ENCODE results near the gene CHSY3. TPM values are rescaled to one million over a fixed set of nuclear protein-coding genes. Genes with fewer than 3 reads are reported as not detected.
"Not testable (repeated sequence)": the region's sequence is repeated elsewhere in the genome, so short reads cannot be mapped to it uniquely, and the experiment has no call there.

The CHSY3 gene
- total RNA-seq, 1 experiment from 2014 or later = 0.40 TPM

GRCh38 chr5:130159968-130160367 lies 255.7 kb downstream of the CHSY3 start:
- no peak for DNase-seq (ENCODE audit: low read depth)

DNA sequence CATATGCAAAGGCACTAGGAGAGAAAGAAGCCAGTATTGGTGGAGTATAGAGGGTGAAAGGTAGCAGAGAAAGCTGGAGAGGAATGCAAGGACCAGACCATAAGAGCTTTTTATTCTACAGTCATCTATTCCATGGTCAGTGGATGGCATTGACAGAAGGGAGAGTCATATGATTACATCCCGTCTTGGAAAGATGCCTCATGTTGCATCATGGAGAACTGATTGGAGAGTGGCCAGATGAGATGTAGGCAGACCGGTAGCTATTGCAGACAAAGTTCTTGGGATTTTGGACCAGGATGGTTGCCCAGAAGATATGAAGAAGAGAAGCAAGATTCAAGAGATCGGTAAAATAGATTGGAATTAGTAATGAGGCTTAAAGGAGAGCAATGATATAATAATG lies 260.7 kb downstream of the CHSY3 start:
- no peak for DNase-seq (ENCODE audit: low read depth)

GRCh38 chr5:130166839-130167490 lies 262.7 kb downstream of the CHSY3 start:
- no peak for DNase-seq (ENCODE audit: low read depth)

DNA sequence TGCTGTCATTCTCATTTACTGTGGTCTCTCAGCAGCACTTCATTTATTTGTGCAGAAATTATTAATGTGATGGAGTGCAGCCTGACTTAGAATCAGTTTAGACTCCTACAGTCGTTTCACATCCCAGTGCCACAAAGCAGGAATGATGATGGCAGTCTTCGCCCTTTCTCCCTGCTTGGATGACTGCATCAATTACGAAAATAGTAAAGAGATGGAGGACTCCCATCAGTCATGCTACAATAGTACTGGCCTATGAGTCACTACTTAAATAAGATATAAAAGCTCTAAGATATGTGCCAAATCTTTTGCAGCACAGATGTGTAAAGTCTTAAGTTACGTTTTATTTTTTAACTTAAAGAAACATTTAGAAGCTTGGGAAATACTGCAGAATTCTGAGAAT lies 263.9 kb downstream of the CHSY3 start:
- DNase-seq (ENCODE audit: low read depth) = no peak

DNA sequence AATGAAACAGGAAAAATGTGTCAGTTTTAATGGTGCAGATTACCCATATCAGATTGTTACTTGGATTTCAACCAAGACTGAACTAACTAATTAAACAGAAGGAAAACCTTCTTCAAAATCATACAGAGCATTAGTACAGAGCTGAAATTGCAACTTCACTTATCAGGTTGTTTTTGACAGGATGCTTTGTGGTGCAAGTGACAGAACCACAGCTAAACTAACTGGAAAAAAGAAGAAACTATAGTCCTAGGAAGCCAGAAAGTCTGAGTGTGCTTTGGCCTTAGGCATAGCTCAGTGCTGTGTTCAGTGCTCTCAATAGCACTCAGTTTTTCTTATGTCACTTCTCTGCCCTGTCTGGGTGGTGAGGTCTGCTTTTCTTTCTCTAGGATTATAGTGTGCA lies 267.4 kb downstream of the CHSY3 start:
- DNase-seq (ENCODE audit: low read depth) = no peak

DNA sequence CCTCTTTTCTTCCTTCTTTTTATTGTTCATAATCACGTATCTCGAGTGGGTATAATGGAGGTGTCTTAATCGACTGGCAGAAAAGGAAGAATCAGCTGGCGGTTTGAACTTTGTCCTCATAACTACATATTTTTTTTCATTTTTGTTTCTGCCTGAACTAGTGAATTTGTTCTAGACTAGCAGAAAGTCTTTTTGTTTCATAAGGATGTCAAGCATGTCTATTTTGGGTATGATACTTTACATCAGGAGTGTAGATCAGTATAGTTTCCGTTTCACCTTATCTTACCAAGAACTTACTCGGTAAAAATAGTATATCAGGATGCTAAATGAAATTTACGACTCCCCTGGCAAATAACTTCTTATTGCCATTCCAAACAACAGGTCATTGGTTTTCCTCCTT lies 278.9 kb downstream of the CHSY3 start:
- DNase-seq (ENCODE audit: low read depth) = no peak

DNA sequence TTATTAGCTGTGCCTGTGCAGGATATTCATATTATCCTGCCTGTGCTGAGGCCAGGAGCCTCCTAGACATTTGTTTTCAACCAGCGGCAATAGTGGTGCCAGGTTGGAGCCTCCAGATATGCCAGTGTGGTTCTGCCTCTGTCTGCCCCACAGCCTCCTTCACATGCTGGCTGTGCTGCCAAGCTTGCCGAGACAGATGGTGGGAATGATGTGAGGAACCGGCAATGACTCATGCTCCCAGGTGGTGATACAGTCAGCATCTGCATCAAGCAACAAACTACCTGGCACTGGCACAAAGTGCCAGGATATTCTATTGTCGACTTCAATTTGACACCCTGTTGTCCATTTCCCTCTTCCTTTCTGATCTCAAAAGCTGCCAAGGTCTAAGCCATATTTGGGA lies 285.7 kb downstream of the CHSY3 start:
- DNase-seq (ENCODE audit: low read depth) = no peak

- no peak for DNase-seq (ENCODE audit: low read depth)
These were observed 294.7 kb downstream of the CHSY3 start for GRCh38 chr5:130198927-130199326.

DNA sequence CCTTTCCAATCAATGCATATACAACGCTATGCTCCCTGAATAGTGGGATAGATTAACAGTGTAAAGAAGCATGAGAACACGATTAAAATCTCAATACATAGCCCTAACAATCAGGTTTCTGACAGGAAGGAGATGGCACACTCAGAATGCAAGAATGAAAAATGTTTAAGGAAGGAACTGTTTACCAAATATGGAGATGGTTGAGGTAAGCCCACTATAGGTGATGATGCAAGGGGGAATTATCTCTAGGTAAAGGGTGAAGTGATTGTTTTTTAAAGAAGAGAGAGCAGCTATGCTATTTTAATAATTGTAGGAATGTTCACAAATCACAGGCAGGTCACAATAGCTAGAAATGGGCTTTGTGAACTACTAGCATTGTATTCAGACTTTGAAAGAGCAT lies 302.4 kb downstream of the CHSY3 start:
- no peak for DNase-seq (ENCODE audit: low read depth)

- no peak for DNase-seq (ENCODE audit: low read depth)
These were observed 309.3 kb downstream of the CHSY3 start for GRCh38 chr5:130213607-130214006.

DNA sequence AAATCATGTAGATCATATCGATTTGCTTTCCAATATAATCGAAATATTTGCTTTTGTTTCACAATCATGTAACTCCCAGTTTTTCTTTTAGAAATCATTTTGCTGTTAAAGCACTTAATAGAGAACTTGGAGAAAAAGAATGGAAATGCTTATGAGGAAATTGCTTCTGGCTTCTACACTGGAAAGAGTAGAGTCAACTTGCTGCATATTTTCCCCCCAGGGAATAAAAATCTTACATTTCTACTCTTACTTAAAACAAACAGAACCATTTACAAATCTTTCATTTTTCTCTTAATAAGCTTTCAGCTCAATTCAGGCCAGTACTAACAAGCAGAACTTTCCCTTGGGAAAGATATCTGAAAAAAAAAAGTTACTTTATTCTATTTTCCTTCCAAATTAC lies 312.0 kb downstream of the CHSY3 start:
- DNase-seq (ENCODE audit: low read depth) = no peak

GRCh38 chr5:130222573-130222972 lies 318.3 kb downstream of the CHSY3 start:
- no peak for DNase-seq (ENCODE audit: low read depth)

DNA sequence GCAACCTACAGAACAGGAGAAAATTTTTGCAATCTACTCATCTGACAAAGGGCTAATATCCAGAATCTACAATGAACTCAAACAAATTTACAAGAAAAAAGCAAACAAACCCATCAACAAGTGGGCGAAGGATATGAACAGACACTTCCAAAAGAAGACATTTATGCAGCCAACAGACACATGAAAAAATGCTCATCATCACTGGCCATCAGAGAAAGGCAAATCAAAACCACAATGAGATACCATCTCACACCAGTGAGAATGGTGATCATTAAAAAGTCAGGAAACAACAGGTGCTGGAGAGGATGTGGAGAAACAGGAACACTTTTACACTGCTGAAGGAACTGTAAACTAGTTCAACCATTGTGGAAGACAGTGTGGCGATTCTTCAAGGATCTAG lies 322.3 kb downstream of the CHSY3 start:
- not testable (repeated sequence) for DNase-seq (ENCODE audit: low read depth)

DNA sequence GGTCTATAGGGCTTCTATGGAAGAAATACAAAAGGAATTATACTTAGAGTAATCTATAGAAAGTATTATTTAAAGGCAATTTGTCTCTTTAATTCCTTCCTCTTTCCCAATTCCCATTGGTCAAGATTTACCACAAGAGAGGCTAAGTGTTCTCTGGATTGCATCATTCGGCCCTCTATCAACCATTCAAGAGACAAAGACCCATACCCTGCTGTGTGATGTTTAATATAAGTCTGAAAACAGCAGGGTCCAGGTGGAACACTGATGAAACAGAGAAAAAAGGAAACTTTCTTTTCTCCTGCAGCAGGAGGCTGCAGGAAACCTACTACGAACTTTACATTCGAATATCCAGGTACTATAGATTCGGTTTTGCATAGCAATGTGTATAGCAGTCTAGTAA lies 323.4 kb downstream of the CHSY3 start:
- no peak for DNase-seq (ENCODE audit: low read depth)

- DNase-seq (ENCODE audit: low read depth) = no peak
These were observed 327.5 kb downstream of the CHSY3 start for GRCh38 chr5:130231786-130232185.

GRCh38 chr5:130234816-130235215 lies 330.6 kb downstream of the CHSY3 start:
- DNase-seq (ENCODE audit: low read depth) = no peak

Other genes with a start within 250 kb of the CHSY3 start
- not detected in 2 replicates for gene MINAR2, start 156.4 kb upstream of the CHSY3 start, total RNA-seq (2014; rRNA removed; shearing (Covaris generic))

Measured in Daoy (cell line).